Pancreas (tissue), 10 donors: Measurements from ENCODE around the gene KDM2A. TPM values are rescaled to one million over a fixed set of nuclear protein-coding genes. Genes with fewer than 3 reads are reported as not detected.

Source experiments
- ATAC-seq, 4 donors: fragments of 200-7000 bp; cut with Tn5 transposase; one replicate each; pipeline versions ENCODE4 v1.8.0 to v1.9.1; 2020; ENCODE audit warnings: mild to moderate bottlenecking in 4 of 4, moderate library complexity in 4 of 4
- DNase-seq, 6 donors: peaks; one replicate each; pipeline ENCODE4 v3.0.0-alpha.2; 2020
- FAIRE-seq: peaks from 2 replicates; lab custom pipeline; 2012; peaks lifted over from hg19 to GRCh38; lab: Jason Lieb, UNC
- H3K27ac ChIP-seq, 4 donors: fragments of 200-600 bp; sonication (generic); 1 replicate in 3 of 4; 2 replicates in 1 of 4; pipeline versions ENCODE4 v1.5.0 to v1.8.0; 2020
- H3K27me3 ChIP-seq, 4 donors: fragments of 200-600 bp; one replicate each; pipeline ENCODE4 v1.8.0; 2021
- H3K36me3 ChIP-seq, 3 donors: fragments of 200-600 bp; sonication (generic) in 1 of 3; one replicate each; pipeline versions ENCODE4 v1.5.0 to v1.8.0; 2020 to 2021
- H3K4me1 ChIP-seq, 3 donors: fragments of 200-600 bp; one replicate each; pipeline ENCODE4 v1.8.0; 2021
- H3K4me3 ChIP-seq, 4 donors: fragments of 200-600 bp; sonication (generic) in 2 of 4; one replicate each; pipeline versions ENCODE4 v1.5.0 to v1.8.0; 2020 to 2021
- H3K9me3 ChIP-seq, 4 donors: fragments of 200-600 bp; one replicate each; pipeline ENCODE4 v1.8.0; 2021
- WGBS, 2 donors: extraction: QIAGEN DNeasy Blood & Tissue Kit; methylation state at CpG; one replicate each; pipeline ENCODE4 v1.1.7; 2013; 5-methylcytosine and 5-hydroxymethylcytosine counted together
- intact Hi-C, 3 donors: fragments of 100-400 bp; cut with DNase I; formaldehyde crosslinking; loops; one replicate each; pipeline versions ENCODE4 v1.11.1 to v1.14.2; 2022
- polyA plus RNA-seq, 2 donors: library from polyadenylated mRNA; stranded (reverse); fragments of 200-250 nt; gene quantifications; one replicate each; pipeline ENCODE4 v1.2.3, GENCODE V29; 2013
- total RNA-seq, 6 donors: library from RNA; stranded (reverse); fragmentation: NEBNext Ultra II Directional in 4 of 6; extraction: Animal tissue kit (Norgen Biotek cat#: 25700) in 4 of 6; gene quantifications; one replicate each; pipeline versions ENCODE4 v1.2.1 to v1.2.4, GENCODE V29; 2021 to 2023
- TF ChIP-seq, protein P1 (sequence below), 4 donors: fragments of 200-600 bp; sonication (generic) in 3 of 4; IDR thresholded peaks; one replicate each; pipeline versions ENCODE4 v1.5.0 to v1.8.0; 2021; ENCODE audit warnings: antibody characterized with exemption in 4 of 4
- donor health status: healthy with polysubstance abuse.
- donor health status: DM: no; HTN: no; CAD: no; lungs with moderate emphysema.
- donor health status: DM: no; HTN: no; CAD: no.
- donor health status: control.
- donor health status: control.
- donor health status: Bipolar disorder and iron deficiency.
- donor health status: DM: yes; HTN: yes; CAD: no.
- donor health status: DM: no; HTN: no; CAD: no.
- donor health status: DM: no; HTN: no; CAD: no.
- donor health status: DM: yes; HTN: yes; CAD: no.

KDM2A gene
- total and polyA plus RNA-seq, 8 donors: 17.2 to 39.1 (median 22.5) TPM

DNA sequence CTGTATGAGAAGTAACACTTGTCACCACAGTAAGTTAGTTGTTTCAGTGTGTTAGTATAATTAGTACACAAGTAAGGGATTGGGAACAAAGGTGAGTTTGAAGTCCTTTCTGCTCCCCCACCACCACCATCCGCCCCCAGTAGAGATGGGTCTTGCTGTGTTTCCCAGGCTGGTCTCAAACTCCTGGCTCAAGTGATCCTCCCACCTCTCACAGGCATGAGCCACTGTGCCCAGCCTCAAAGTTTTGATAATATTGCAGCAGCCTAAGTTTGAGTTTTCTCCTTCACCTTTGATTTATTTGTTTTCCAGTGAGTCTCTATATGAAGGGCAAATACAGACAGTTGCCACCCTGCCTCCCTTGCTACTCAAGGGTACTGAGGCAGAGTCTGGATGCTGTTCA, 123.5 kb downstream of the KDM2A start:
- H3K27me3 ChIP-seq: no peaks in the 10 kb centered on the region
- WGBS, 2 donors: 79 to 86% methylated on average over 1 of the region's 1 CpG
- no peak overlapping the region for H3K27ac ChIP-seq
- peaks cover 19 to 29% (median 23%) of the 10 kb centered on the region in 3 donors for H3K4me1 ChIP-seq
- intact Hi-C loops: no loop called here
- H3K9me3 ChIP-seq: no peaks in the 10 kb centered on the region
- DNase-seq (no peak), FAIRE-seq (no peak), ATAC-seq (no peak)
- TF ChIP-seq, protein P1, sequence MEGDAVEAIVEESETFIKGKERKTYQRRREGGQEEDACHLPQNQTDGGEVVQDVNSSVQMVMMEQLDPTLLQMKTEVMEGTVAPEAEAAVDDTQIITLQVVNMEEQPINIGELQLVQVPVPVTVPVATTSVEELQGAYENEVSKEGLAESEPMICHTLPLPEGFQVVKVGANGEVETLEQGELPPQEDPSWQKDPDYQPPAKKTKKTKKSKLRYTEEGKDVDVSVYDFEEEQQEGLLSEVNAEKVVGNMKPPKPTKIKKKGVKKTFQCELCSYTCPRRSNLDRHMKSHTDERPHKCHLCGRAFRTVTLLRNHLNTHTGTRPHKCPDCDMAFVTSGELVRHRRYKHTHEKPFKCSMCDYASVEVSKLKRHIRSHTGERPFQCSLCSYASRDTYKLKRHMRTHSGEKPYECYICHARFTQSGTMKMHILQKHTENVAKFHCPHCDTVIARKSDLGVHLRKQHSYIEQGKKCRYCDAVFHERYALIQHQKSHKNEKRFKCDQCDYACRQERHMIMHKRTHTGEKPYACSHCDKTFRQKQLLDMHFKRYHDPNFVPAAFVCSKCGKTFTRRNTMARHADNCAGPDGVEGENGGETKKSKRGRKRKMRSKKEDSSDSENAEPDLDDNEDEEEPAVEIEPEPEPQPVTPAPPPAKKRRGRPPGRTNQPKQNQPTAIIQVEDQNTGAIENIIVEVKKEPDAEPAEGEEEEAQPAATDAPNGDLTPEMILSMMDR (IDR thresholded peaks at IDR 0.05): no peak
- H3K4me3 ChIP-seq: no peak overlapping the region
- peaks cover 3 to 40% (median 15%) of the 10 kb centered on the region in 3 donors for H3K36me3 ChIP-seq

DNA sequence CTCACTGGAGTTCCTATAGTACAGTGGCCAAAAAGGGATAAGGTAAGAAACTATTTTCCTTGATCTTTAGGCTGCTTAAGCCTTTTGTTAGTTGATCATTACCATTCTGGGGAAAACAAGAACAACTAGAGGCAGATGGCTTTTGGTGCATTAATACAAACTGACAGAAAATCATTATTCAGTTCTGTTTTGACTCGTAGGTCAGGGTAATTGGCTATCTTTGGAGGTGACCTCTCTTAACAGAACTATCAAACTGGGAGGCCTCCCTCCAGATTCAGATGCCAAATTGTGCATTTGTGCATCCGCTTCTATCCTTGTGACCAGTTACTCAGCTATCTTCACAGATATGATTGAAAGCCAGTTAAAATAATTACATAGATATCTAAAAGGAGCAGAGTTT, 124.0 kb downstream of the KDM2A start:
- no peak for FAIRE-seq

DNA sequence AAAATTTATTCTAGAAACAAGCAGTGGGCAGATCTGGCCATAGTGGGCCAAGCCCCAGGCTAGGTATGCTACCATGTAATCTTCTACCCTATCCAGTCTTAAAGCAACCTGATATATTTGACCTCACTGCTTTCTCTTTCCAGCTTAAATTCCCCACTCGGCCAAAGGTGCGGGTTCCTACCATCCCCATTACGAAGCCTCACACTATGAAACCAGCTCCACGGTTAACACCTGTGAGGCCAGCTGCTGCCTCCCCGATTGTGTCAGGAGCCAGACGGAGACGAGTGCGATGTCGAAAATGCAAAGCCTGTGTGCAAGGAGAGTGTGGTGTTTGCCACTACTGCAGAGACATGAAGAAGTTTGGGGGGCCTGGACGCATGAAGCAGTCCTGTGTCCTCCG, 126.0 kb downstream of the KDM2A start:
- H3K36me3 ChIP-seq: peaks cover 3 to 65% (median 35%) of the 10 kb centered on the region in 3 donors
- DNase-seq (no peak), FAIRE-seq (no peak), ATAC-seq (no peak)
- no peak overlapping the region for H3K27ac ChIP-seq
- intact Hi-C loops: no loop called here
- WGBS, 2 donors: 93 to 94% methylated on average over 11 of the region's 11 CpGs
- H3K4me1 ChIP-seq: peaks cover 10 to 19% (median 13%) of the 10 kb centered on the region in 3 donors
- TF ChIP-seq, protein P1 (IDR thresholded peaks at IDR 0.05): no peak
- H3K4me3 ChIP-seq: no peak overlapping the region
- H3K9me3 ChIP-seq: no peaks in the 10 kb centered on the region
- no peaks in the 10 kb centered on the region for H3K27me3 ChIP-seq

More for the DNA sequence above, 124.0 kb downstream of the KDM2A start:
- intact Hi-C loops: no loop called here
- peaks cover 3 to 45% (median 15%) of the 10 kb centered on the region in 3 donors for H3K36me3 ChIP-seq
- H3K27me3 ChIP-seq: no peaks in the 10 kb centered on the region
- WGBS, 2 donors: 58 to 60% methylated on average over 2 of the region's 2 CpGs
- TF ChIP-seq, protein P1 (IDR thresholded peaks at IDR 0.05): no peak
- no peaks in the 10 kb centered on the region for H3K9me3 ChIP-seq
- H3K4me1 ChIP-seq: peaks cover 19 to 29% (median 23%) of the 10 kb centered on the region in 3 donors
- DNase-seq (no peak), ATAC-seq (no peak)
- H3K4me3 ChIP-seq: no peak overlapping the region
- H3K27ac ChIP-seq: no peak overlapping the region

DNA sequence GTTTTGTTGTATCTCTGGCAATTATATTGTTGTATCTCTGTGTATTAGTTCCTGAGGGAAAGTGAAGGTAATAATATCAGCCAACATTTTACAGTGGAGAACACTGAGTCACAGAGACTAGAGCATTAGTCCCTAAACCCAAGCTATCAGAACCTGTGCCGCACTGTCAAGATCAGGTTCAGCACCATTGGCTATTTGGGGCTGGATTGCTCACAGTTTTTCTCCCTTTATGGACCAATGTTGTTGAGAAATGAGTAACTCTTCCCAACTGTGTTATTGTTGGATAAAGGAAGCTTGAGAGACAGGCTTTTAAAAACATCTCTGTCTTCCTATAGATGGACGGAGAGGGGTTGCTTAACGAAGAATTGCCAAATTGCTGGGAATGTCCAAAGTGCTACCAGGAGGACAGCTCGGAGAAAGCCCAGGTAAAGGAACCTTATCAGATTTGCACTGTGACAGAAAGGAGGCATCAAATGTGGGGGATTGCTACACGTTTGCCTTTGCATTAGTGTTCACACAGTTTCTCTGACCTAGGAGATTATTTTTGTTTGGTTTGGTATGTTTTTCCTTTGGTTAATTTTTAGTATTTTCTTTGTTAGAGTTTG, 129.0 kb downstream of the KDM2A start:
- TF ChIP-seq, protein P1 (IDR thresholded peaks at IDR 0.05): no peak
- DNase-seq: no peak
- ATAC-seq: no peak
- H3K36me3 ChIP-seq: peaks cover 3 to 93% (median 48%) of the 10 kb centered on the region in 3 donors
- WGBS, 2 donors: 87% methylated on average over 5 of the region's 5 CpGs
- no peaks in the 10 kb centered on the region for H3K27me3 ChIP-seq
- H3K27ac ChIP-seq: no peak overlapping the region
- H3K4me3 ChIP-seq: no peak overlapping the region
- intact Hi-C loops: no loop called here
- no peaks in the 10 kb centered on the region for H3K9me3 ChIP-seq
- peaks cover 0 to under 1% (median 0%) of the 10 kb centered on the region in 3 donors for H3K4me1 ChIP-seq
- no peak for FAIRE-seq

DNA sequence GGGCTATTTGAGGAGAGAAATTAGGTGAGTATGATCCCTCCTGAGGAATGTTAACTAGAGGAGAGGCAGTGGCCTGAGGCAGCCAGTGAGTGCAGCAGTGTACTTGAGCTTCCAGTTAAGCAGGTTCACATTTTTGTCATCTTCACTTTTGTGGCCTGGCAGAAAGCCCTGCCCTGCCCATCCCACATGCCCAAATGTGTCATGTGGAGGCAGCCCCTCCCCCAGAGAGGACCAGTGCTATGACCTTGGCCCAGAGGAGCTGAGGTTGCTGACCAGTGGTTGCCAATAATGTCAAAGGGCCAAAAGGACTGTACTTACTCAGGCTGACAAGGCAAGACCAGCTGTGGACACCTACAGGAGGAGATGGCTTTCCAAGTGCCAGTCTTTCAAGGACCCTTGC, 129.6 kb downstream of the KDM2A start:
- Histone ChIP-seq H3K27me3 (no peaks in the 10 kb centered on the region), H3K4me1 (no peaks in the 10 kb centered on the region), H3K9me3 (no peaks in the 10 kb centered on the region), H3K4me3 (no peak overlapping the region), H3K27ac (no peak overlapping the region), H3K36me3 (peaks cover 3 to 93% (median 48%) of the 10 kb centered on the region in 3 donors)
- no peak for FAIRE-seq
- intact Hi-C loops: no loop called here
- peak in 3 of 4 donors; percentile 21 to 30 (median 26) for ATAC-seq
- TF ChIP-seq, protein P1 (IDR thresholded peaks at IDR 0.05): no peak
- no peak for DNase-seq
